H1 (cell line): ENCODE data around the gene SNED1. TPM values are rescaled to one million over a fixed set of nuclear protein-coding genes. Genes with fewer than 3 reads are reported as not detected.

Source experiments
- ASH2L ChIP-seq: fragments of 200-600, 300-600 bp; sonication (generic); IDR thresholded peaks from one replicate; pipeline ENCODE4 v1.7.1; 2017; ENCODE audit warnings: low read length
- ATF2 ChIP-seq: IDR thresholded peaks from 2 replicates; pipeline ENCODE4 v1.6.1; 2012; ENCODE audit warnings: low read length, inconsistent platforms
- BACH1 ChIP-seq: IDR thresholded peaks from 2 replicates; pipeline ENCODE4 v1.6.1; 2012; ENCODE audit warnings: low read length, improper control_type of control experiment
- BCL11A ChIP-seq, 2 experiments: IDR thresholded peaks; one replicate each; pipeline ENCODE4 v1.6.1; 2011; ENCODE audit warnings: low read depth in 2 of 2, low read length in 2 of 2, mild to moderate bottlenecking in 2 of 2
- CBX8 ChIP-seq: fragments of 300-800, 300-1000 bp; sonication (generic); IDR thresholded peaks from 2 replicates; pipeline ENCODE4 v1.7.1; 2016; ENCODE audit warnings: low read depth, low read length, borderline replicate concordance
- CHD7 ChIP-seq: fragments of 300-600 bp; sonication (generic); IDR thresholded peaks from 2 replicates; pipeline ENCODE4 v1.7.1; 2012; ENCODE audit warnings: low read length, moderate library complexity, mild to moderate bottlenecking, inconsistent platforms; ENCODE audit not compliant: insufficient replicate concordance
- JUN ChIP-seq: IDR thresholded peaks from 2 replicates; pipeline ENCODE4 v1.6.1; 2011; ENCODE audit warnings: low read depth, mild to moderate bottlenecking, improper control_type of control experiment, low read length
- SP2 ChIP-seq: IDR thresholded peaks from 2 replicates; pipeline ENCODE4 v1.6.1; 2012; ENCODE audit warnings: mild to moderate bottlenecking, low read length, inconsistent platforms
- SUZ12 ChIP-seq: fragments of 200-600 bp; sonication (generic); IDR thresholded peaks from 2 replicates; pipeline ENCODE4 v1.6.1; 2012; ENCODE audit warnings: mild to moderate bottlenecking, inconsistent platforms, low read length, moderate library complexity, mixed read lengths
- TAF1 ChIP-seq: IDR thresholded peaks from 2 replicates; pipeline ENCODE4 v1.6.1; 2011; ENCODE audit warnings: mild to moderate bottlenecking, low read depth, low read length
- polyA plus RNA-seq, 7 experiments: library from polyadenylated mRNA; depleted of rRNA in 3 of 7; stranded (reverse) in 5 of 7; unstranded in 2 of 7; fragments of >200 nt in 5 of 7; fragments of 200-250 nt in 2 of 7; gene quantifications; 1 replicate in 5 of 7; 2 replicates in 1 of 7; 4 replicates in 1 of 7; pipeline versions ENCODE4 v1.2.1 to v1.2.3, GENCODE V29; 2011 to 2013; ENCODE audit warnings: missing spikeins in 2 of 7, mixed read lengths in 2 of 7
- total RNA-seq: library from RNA; stranded (reverse); fragmentation: NEBNext Ultra II Directional; extraction: Animal tissue kit (Norgen Biotek cat#: 25700); gene quantifications from 2 replicates; pipeline ENCODE4 v1.2.1, GENCODE V29; 2021

Gene SNED1
- total and polyA plus RNA-seq, 2 of the 8 experiments (the other 6 are each of a cell fraction or from before 2014, with no cell fraction given), result 1.9 TPM

GRCh38 chr2:240986787-240987411 is 11.5 kb upstream of the SNED1 start (continued):
- TF ChIP-seq CHD7 (no peak), JUN (no peak), BACH1 (no peak), TAF1 (no peak), SP2 (no peak), CBX8 (no peak), SUZ12 (no peak), BCL11A (IDR thresholded peaks at IDR 0.05; ENCODE audit: low read depth in 2 of 2, low read length in 2 of 2) (no peak), ASH2L (no peak), ATF2 (no peak)
